Glomerular visceral epithelial cell (primary cell): ENCODE data around the gene DCP1B.

Experiments used
- DNase-seq: peaks from one replicate; pipeline ENCODE4 v3.0.0-alpha.2; 2016; ENCODE audit errors: extremely low spot score

Gene DCP1B

GRCh38 chr12:2004113-2004929, at the start of gene DCP1B:
Gene DCP1B, minus strand, starts transcription at chr12:2004457. Its CDS starts 26 bp downstream, at chr12:2004431.
- DNase-seq = peak; percentile 92

GRCh38 chr12:2053691-2054090, 49.4 kb upstream of the DCP1B start:
- no peak for DNase-seq

- DNase-seq = peak; percentile 19
Measured at GRCh38 chr12:2052826-2053678, 48.8 kb upstream of the DCP1B start, which contains the start of gene CACNA1C. Gene CACNA1C, plus strand, starts transcription at chr12:2052987. Its CDS starts 576 bp downstream, at chr12:2053563.

- DNase-seq = no peak
Measured at GRCh38 chr12:2051700-2052621, 47.7 kb upstream of the DCP1B start.

- DNase-seq = no peak
Measured at GRCh38 chr12:2049604-2050540, 45.6 kb upstream of the DCP1B start.

- no peak for DNase-seq
Measured at GRCh38 chr12:2047752-2048151, 43.5 kb upstream of the DCP1B start.

- DNase-seq = no peak
Measured at GRCh38 chr12:2046957-2047356, 42.7 kb upstream of the DCP1B start.

- DNase-seq = no peak
Measured at GRCh38 chr12:2044165-2044564, 39.9 kb upstream of the DCP1B start.

- DNase-seq = no peak
Measured at GRCh38 chr12:2043054-2043453, 38.8 kb upstream of the DCP1B start.

- no peak for DNase-seq
Measured at GRCh38 chr12:2039034-2039433, 34.8 kb upstream of the DCP1B start.

- no peak for DNase-seq
Measured at GRCh38 chr12:2035431-2036055, 31.3 kb upstream of the DCP1B start.

GRCh38 chr12:2034633-2035430, 30.6 kb upstream of the DCP1B start:
- peak; percentile 65 for DNase-seq

GRCh38 chr12:2032506-2032905, 28.2 kb upstream of the DCP1B start:
- DNase-seq = no peak

- no peak for DNase-seq
Measured at GRCh38 chr12:2029851-2030250, 25.6 kb upstream of the DCP1B start.

- no peak for DNase-seq
Measured at GRCh38 chr12:2027351-2027750, 23.1 kb upstream of the DCP1B start.

GRCh38 chr12:2023365-2023764, 19.1 kb upstream of the DCP1B start:
- DNase-seq = no peak

- no peak for DNase-seq
Measured at GRCh38 chr12:2020511-2020910, 16.3 kb upstream of the DCP1B start.

- DNase-seq = no peak
Measured at GRCh38 chr12:2019126-2019525, 14.9 kb upstream of the DCP1B start.

- no peak for DNase-seq
Measured at GRCh38 chr12:2018391-2018790, 14.1 kb upstream of the DCP1B start.
